ENCODE results near the gene FXYD1.
"Not testable (repeated sequence)": the region's sequence is repeated elsewhere in the genome, so short reads cannot be mapped to it uniquely, and the experiment has no call there.

FXYD1 gene

DNA sequence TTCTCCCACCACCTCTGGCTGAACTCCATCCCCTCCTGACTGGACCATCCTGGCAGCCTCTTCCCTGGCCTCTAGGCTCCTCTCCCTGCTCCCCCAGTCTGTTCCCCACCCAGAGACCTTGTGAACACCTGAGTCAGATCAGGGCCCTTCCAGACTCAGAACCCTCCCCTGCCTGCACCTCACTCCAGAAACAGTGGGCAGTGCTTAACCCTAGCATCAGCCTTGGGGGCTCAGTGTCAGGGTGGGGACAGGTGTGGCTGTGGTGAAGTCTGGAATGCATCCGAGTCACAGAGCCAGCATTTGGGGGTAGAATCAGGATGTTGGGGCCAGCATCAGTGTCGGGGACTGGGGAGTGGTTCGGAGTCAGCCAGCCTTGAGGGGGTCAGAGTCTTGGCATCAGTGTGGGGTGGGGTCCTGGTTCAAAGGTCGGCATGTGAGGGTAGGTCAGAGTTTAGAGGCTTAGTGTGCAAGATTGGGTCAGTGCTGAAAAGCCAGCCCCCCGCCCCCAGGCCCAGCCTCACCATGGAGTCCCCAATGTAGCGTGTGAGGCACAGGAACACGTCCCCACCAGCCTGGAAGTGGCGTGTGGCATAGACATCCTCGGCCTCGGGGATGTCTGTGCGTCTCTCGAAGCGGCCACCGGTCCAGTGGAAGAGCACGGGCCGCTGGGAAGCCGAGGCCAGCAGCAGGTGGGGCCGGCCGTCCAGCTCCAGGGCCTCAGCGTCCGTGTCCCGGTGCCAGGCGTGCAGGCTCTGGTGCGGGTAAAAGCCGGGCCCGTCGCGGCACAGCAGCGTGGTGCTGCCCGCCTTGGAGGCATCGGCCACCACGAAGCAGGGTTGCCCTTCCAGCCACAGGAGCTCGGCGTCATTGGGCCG lies 12.6 kb upstream of the FXYD1 start:
- DNase-seq: no peak

GRCh38 chr19:35126624-35126959 lies 12.0 kb upstream of the FXYD1 start:
- DNase-seq: no peak

DNA sequence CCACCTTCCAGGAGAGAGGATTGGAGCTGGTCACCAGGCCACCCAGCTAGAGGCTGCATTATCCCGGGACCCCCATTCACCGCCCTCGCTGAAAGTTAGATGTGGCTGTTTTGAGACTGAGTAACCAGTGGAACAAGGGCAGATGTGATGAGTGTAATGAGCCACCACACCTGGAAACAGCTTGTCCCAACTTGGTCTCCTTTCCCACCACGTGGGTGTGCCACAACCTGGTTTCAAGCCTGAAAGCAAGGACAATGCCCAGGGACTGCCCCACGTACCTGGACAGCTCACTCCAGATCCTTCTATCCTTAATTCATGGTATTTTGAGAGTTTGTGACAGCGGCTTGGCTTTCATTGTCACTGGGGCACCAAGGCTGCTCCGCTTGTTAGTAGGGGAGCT lies 10.8 kb upstream of the FXYD1 start:
- DNase-seq: no peak

GRCh38 chr19:35128398-35129057 lies 10.1 kb upstream of the FXYD1 start:
- DNase-seq: no peak

- DNase-seq: not testable (repeated sequence)
Measured at GRCh38 chr19:35129724-35130274, 8.8 kb upstream of the FXYD1 start.

DNA sequence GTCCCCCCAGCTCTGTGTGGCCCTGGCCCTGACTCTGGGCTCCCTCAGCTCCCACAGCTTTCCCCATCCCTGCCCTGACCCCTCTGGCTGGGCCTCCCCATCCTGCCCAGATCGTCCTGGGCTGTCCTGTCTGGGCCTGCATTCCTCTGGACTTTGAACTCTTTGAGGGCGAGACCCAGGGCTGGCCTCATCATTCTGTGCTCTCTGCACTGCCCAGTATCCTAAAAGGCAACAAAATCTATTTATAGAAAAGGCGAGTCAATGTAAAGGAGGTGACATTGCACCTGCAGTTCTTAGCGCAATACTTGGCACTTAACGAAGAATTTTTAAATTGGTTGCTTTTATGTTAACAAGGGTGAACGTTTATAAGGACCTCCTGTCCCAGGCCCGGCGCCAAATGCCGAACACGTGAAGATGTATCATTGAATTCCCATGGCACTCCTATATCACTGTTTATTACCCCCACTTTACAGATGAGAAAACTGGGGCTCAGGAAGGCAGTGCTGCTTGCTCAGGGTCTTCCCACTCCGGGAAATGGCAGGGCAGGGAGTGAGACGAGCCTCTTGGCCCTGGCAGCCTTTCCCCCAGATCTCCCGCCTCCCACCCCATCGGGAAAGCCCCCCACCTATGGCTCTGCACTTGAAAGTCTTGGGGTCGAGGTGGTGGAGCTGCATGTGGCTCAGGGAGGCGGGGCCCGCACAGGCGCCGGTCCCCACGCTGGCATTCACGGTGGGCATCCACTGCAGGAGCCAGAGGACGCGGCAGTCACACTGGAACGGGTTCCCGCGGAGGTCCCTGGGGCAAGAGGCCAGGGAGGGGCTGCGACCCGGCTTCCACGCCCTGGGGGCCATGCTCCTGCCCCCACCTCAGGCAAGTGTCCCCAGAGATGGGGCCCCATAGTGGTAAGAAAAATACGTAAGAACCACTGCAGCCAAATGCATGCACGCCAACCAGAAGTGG lies 7.6 kb upstream of the FXYD1 start:
- DNase-seq: no peak

DNA sequence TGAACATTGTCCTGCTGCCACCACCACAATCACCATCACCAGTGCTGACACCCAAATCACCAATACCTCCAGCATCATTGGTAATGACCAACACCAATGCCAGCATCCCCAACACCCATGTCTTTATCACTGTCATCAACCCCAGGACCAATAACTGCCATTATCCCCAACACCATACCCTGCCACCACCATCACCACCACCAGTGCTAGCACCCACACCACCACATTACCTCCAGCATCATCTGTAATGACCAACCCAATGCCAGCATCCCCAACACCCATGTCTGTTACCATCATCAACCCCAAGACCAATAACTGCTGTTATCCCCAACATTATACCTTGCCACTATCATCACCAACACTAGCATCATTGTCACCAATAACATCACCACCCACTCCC lies 6.4 kb upstream of the FXYD1 start:
- DNase-seq: no peak

DNA sequence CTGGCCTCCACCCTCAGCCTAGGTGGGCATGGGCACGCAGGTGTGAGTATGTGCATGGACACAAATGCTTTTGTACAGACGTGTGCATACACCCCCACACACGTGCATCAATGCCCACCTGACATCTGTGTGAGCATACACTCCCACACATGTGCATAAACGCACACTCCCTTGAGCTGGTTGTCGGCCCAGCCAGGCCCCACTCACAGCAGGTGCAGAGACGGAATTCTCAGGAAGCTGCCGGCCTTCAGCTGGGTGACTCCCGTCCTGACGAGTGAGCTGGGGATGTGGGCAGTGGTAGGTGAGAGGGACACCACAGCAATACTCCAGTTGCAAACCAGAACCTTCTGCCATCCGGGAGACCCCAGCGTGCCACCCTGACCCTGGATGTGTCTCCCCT lies 4.8 kb upstream of the FXYD1 start:
- DNase-seq: no peak

- DNase-seq: no peak
Measured at GRCh38 chr19:35134601-35135242, 3.9 kb upstream of the FXYD1 start, which contains the start of gene LGI4. TSS of gene LGI4 (minus strand) at chr19:35135059. CDS start at chr19:35134680, 379 bp downstream.

DNA sequence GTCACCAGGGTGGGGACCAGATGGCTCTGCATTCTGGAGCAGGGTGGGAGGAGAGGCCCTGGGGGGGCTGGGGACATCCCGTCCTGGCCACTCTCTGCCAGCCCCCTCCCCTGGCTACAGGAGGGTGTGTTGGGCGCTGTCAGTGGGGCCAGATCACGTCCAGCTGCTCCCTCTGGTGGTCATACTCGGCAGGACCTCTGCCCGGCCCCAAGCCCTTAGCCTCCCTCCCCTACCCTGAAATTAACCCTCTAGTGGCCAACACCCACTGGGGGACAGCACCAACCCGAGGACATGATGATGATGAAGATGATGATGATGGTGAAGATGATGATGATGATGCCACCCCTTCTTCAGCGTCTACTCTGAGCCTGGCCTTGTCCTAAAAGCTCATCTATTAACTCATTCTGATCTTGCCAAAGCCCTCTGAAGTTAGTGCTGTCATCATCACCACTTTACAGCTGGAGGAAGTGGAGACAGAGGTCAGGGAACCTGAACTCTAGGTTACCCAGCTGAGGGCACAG lies 3.2 kb upstream of the FXYD1 start:
- DNase-seq: peak; percentile 55

DNA sequence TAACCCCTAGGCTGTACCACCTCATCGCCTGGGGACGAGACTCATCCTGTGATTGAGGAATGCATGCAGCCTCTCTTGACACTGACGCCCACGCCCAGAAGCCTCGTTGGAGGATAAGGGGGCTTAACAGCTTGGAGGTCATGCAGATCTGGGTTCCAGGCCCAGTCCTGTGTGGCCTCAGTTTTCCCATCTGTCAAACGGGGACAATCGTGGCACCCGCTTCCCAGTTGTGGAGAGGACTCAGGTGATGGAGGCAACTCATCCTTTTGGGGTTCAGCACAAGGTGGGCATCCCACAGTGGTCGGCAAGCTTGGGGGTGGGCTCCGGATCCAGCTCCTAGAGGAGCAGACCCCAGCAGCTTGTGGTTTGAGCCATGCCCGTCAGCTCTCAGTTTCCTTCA lies 2.4 kb upstream of the FXYD1 start:
- no peak for DNase-seq

- no peak for DNase-seq
Measured at GRCh38 chr19:35136977-35137702, 1.5 kb upstream of the FXYD1 start.

DNA sequence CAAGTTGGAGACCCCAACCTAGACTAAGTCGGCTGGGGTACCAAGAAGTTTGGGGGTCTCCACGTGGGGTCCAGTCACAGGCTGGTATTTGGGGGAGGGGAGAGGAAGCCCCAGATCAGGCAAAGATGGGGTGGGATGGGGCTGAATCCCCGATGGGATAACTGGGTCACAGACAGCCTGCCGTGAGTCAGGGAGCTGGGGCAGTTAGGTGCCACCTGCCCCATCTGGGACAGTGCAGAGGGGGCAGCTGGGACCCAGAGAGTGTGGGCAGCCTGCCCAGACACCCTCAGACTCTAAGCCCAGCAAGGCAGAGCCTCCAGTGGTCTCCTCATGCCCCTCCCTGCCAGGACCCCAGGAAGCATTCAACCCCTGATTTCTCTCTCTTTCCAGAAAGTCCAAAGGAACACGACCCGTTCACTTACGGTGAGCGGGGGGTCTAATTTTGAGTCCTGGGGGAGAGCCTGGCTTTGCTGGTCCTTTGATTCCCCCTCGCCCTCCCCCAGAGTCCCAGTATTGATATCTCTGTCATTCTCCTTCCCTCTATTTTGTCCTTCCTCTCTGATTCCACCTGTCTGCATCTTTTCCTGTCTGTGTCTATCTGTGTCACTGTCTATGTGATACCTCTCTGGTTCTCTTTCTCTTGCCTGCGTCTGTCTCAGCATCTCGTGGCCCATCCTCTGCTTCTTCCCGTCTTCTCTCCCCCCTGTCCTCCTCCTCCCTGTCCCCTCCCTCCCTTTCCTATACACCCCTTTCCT lies 1.8 kb downstream of the FXYD1 start:
- peak; percentile 51 for DNase-seq

GRCh38 chr19:35140962-35141836 lies 2.6 kb downstream of the FXYD1 start:
- peak; percentile 90 for DNase-seq

DNA sequence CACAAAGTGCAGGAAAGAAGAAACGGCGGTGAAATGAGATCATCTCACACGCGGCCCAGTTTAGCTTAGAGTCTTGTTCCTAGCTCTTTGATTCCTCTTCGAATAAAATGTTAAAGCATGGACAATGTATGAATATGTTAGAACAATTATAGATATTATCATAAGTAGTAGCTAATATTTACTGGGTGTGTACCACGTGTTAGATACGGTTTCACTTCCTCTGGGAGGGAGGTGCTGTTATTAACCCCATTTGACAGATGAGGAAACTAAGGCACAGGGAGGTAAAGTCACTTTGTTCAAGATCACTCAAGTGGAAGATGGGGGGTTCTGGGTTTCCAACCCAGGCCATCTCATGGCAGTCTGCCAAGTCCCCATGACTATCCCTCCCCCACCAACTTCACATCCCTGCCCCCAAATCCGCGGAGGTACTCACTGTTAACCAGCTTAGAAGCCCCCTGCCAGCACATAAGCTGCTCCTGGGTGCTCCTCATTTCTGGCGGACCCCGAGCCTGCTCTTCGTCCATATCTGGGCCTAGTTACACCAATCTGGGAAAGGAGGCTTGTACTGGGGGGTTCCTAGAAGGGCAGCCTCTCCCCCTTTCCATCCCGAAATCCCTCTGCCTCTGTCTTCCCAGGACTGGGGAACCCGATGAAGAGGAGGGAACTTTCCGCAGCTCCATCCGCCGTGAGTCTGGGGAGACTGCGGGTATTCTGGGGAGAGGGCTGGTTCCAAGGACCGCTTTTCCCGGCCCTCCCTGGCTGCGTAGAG lies 3.4 kb downstream of the FXYD1 start:
- no peak for DNase-seq

DNA sequence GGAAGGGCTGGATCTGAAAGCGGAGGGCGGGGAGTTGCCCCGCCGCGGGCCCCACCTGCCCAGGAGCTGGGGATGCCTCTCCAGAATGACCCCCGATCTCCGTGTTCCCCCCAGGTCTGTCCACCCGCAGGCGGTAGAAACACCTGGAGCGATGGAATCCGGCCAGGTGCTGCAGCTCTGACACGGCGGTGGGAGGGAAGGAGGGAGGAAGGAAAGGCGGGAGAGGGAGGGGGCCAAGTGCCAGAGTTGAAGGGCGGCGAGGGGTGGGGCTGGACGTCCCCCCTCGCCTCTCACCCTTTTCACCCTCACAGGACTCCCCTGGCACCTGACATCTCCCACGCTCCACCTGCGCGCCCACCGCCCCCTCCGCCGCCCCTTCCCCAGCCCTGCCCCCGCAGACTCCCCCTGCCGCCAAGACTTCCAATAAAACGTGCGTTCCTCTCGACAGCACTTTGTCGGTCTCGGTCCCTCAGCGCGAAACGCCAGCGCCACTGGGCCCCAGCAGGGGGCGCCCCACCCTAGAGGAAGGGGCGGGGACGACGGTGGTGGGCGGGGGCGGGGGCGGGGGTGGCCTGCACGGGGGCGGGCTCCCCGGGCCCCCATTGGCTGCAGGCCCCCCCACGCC lies 4.1 kb downstream of the FXYD1 start:
- peak; percentile 69 for DNase-seq

- no peak for DNase-seq
Measured at GRCh38 chr19:35143231-35143715, 4.6 kb downstream of the FXYD1 start, which contains the start of gene FXYD7. TSS of gene FXYD7 (plus strand) at chr19:35143255. CDS start at chr19:35143334, 79 bp downstream.

DNA sequence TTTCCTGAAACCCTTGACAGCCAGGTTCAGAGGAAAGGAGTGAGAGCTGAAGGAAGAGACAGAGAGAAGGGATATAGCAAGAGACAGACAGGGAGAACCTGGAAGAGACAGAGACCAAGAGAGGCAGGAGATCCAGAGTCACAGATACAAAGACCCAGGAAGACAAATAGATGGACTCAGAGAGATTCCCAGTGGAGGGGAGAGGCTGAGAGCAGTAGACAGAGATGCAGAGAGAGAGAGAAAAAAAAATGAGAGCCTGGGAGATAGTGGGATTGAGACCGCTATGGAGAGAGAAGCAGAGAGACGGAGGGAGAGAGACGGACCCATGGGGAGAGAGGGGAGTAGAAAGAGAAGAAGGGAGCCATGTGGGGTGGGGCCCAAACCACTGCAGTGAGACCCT lies 5.2 kb downstream of the FXYD1 start:
- peak; percentile 33 for DNase-seq

Data from NCI-H2171 treated with DMSO at 0.1 percent for 48 hours (cell line).